ENCODE measurements around the gene GALNTL6. TPM values are rescaled to one million over a fixed set of nuclear protein-coding genes. Genes with fewer than 3 reads are reported as not detected.

Gene GALNTL6
- total RNA-seq, 1 experiment from 2014 or later: not detected

GRCh38 chr4:172073590-172073989 lies 260.4 kb downstream of the GALNTL6 start:
- TF ChIP-seq CTCF (conservative IDR thresholded peaks at IDR 0.05): no peak
- Histone ChIP-seq H2BK5ac (ENCODE audit: insufficient read length, low read length) (no peak overlapping the region), H2AK5ac (ENCODE audit: insufficient read length, low read length) (no peak overlapping the region), H3K4ac (ENCODE audit: low read depth, low read length) (no peak overlapping the region), H3T11ph (ENCODE audit: low read length) (no peak overlapping the region), H3K23ac (ENCODE audit: insufficient read length, low read depth, low read length) (no peak overlapping the region), H2AFZ (ENCODE audit: low read length) (no peak overlapping the region), H2BK120ac (ENCODE audit: low read depth, low read length, poor library complexity, severe bottlenecking) (no peak overlapping the region), H3K9me3 (ENCODE audit: control insufficient read depth, low read depth, low read length) (no peaks in the 10 kb centered on the region), H2BK20ac (ENCODE audit: low read depth, low read length, poor library complexity, severe bottlenecking) (no peak overlapping the region), H2BK12ac (ENCODE audit: insufficient read length, low read depth, low read length) (no peak overlapping the region), H4K8ac (replicated peaks; ENCODE audit: insufficient read length, low read depth, low read length) (no peak overlapping the region), H4K20me1 (ENCODE audit: control insufficient read depth, insufficient read depth, insufficient read length) (no peaks in the 10 kb centered on the region), H3K27ac (ENCODE audit: insufficient read length, low read depth, low read length) (no peak overlapping the region), H4K91ac (ENCODE audit: insufficient read length, low read depth, low read length) (no peak overlapping the region), H3K18ac (ENCODE audit: insufficient read length, low read depth, low read length) (no peak overlapping the region), H2BK15ac (ENCODE audit: low read depth, low read length) (no peak overlapping the region), H3K27me3 (ENCODE audit: insufficient read depth, low read length) (no peaks in the 10 kb centered on the region), H3K79me2 (ENCODE audit: insufficient read depth, low read length) (no peaks in the 10 kb centered on the region), H3K23me2 (ENCODE audit: insufficient read length, low read depth, low read length, poor library complexity, severe bottlenecking) (no peaks in the 10 kb centered on the region), H3K56ac (ENCODE audit: insufficient read length, low read depth, low read length) (no peak overlapping the region), H3K79me1 (ENCODE audit: insufficient read depth, low read depth, low read length, poor library complexity, severe bottlenecking) (no peaks in the 10 kb centered on the region), H3K4me1 (ENCODE audit: insufficient read depth, low read length) (peaks cover 2% of the 10 kb centered on the region; the same call in 1 of the 2 replicates), H3K4me2 (ENCODE audit: insufficient read depth, insufficient read length, low read length) (no peak overlapping the region), H4K5ac (ENCODE audit: insufficient read length, low read depth, low read length) (no peak overlapping the region), H3K14ac (ENCODE audit: insufficient read depth, low read length) (no peak overlapping the region), H3K9ac (ENCODE audit: extremely low read depth, insufficient read length, low read length) (no peak overlapping the region)
- Mint-ChIP-seq H3K4me3 (no peak overlapping the region), H3K4me1 (peaks cover 38 to 57% of the 10 kb centered on the region in 2 experiments), H3K27me3 (ENCODE audit: low read depth) (no peaks in the 10 kb centered on the region), H3K36me3 (ENCODE audit: insufficient read depth in 1 of 3, low read depth in 3 of 3) (peaks cover 4 to 8% (median 7%) of the 10 kb centered on the region in 3 experiments; a peak in 4 of 7 replicates), H3K9me3 (peaks cover 3 to 9% of the 10 kb centered on the region in 2 experiments; a peak in 3 of 5 replicates), H3K27ac (peak overlapping the region in 2 of 3 experiments; percentile 71 to 73; a peak in 1 of 7 replicates)
- DNase-seq: no peak
